Measurements from ENCODE around the gene PRM1.

DNA sequence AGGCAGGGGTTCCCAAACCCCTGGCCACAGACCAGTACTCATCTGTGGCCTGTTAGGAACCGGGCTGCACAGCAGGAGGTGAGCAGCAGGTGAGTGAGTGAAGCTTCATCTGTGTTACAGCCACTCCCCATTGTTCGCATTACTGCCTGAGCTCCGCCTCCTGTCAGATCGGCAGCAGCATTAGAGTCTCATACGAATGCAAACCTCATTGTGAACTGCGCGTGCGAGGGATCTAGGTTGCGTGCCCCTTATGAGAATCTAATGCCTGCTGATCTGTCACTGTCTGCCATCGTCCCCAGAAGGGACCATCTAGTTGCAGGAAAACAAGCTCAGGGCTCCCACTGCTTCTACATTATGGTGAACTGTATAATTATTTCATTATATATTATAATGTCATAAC lies 39.0 kb upstream of the PRM1 start:
- TF ChIP-seq, protein P1, sequence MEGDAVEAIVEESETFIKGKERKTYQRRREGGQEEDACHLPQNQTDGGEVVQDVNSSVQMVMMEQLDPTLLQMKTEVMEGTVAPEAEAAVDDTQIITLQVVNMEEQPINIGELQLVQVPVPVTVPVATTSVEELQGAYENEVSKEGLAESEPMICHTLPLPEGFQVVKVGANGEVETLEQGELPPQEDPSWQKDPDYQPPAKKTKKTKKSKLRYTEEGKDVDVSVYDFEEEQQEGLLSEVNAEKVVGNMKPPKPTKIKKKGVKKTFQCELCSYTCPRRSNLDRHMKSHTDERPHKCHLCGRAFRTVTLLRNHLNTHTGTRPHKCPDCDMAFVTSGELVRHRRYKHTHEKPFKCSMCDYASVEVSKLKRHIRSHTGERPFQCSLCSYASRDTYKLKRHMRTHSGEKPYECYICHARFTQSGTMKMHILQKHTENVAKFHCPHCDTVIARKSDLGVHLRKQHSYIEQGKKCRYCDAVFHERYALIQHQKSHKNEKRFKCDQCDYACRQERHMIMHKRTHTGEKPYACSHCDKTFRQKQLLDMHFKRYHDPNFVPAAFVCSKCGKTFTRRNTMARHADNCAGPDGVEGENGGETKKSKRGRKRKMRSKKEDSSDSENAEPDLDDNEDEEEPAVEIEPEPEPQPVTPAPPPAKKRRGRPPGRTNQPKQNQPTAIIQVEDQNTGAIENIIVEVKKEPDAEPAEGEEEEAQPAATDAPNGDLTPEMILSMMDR (IDR thresholded peaks at IDR 0.05) = no peak
- TF ChIP-seq EP300 (IDR thresholded peaks at IDR 0.05) (no peak), POLR2A (IDR thresholded peaks at IDR 0.05) (no peak)
